IPS-NIHi11 (cell line): ENCODE results near the gene PRPF6.
"Not testable (repeated sequence)": the region's sequence is repeated elsewhere in the genome, so short reads cannot be mapped to it uniquely, and the experiment has no call there.

Source experiments
- DNase-seq: peaks from one replicate; pipeline ENCODE4 v3.0.0; 2012; ENCODE audit warnings: mixed read lengths, low spot score

PRPF6 gene

DNA sequence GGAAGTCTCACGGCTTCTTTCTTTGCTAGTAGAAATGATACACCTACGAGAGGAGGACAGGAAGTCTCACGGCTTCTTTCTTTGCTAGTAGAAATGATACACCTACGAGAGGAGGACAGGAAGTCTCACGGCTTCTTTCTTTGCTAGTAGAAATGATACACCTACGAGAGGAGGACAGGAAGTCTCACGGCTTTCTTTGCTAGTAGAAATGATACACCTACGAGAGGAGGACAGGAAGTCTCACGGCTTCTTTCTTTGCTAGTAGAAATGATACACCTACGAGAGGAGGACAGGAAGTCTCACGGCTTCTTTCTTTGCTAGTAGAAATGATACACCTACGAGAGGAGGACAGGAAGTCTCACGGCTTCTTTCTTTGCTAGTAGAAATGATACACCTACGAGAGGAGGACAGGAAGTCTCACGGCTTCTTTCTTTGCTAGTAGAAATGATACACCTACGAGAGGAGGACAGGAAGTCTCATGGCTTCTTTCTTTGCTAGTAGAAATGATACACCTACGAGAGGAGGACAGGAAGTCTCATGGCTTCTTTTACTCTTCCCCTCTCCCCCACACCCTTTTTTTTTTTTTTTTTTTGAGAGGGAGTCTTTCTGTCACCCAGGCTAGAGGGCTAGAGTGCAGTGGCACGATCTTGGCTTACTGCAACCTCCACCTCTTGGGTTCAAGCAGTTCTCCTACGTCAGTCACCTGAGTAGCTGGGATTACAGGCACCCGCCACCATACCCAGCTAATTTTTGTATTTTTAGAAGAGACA, 31.6 kb downstream of the PRPF6 start:
- DNase-seq = not testable (repeated sequence)

DNA sequence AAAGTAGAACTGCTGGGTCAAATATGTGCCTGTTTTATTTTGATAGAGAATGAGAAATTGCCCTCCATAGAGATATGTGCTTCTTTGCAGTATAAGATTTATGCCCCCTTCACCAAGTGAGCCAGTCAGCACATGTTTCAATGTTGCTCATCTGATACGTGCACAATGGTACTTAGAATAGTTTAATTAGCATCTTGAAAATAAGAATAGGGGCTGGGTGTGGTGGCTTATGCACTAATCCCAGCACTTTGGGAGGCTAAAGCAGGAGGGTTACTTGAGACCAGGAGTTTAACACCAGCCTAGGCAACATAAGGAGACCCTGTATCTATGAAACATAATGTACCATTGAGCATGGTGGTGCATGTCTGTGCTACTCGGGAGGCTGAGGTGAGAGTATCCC, 34.7 kb downstream of the PRPF6 start:
- DNase-seq = no peak

DNA sequence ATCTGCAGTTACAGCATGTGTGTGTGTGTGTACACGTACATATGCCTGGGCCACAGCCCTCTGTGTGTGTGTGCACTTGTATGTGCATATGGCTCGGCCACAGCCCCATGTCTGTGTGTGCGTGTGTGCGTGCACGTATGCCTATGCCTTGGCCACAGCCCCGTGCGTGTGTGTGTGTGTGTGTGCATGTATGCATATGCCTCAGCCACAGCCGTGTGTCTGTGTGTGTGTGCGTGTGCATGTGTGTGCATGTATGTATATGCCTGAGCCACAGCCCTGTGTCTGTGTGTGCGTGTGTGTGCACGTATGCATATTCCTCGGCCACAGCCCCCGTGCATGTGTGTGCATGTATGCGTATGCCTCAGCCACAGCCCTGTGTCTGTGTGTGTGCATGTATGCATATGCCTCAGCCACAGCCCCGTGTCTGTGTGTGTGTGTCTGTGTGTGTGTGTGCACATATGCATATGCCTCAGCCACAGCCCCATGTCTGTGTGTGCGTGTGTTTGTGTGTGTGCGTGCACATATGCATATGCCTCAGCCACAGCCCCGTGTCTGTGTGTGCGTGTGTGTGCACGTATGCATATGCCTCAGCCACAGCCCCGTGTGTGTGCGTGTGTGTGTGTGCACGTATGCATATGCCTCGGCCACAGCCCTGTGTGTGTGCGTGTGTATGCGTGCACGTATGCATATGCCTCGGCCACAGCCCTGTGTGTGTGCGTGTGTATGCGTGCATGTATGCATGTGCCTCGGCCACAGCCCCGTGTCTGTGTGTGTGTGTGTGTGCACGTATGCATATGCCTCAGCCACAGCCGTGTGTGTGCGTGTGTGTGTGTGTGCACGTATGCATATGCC, 40.4 kb downstream of the PRPF6 start:
- no peak for DNase-seq

DNA sequence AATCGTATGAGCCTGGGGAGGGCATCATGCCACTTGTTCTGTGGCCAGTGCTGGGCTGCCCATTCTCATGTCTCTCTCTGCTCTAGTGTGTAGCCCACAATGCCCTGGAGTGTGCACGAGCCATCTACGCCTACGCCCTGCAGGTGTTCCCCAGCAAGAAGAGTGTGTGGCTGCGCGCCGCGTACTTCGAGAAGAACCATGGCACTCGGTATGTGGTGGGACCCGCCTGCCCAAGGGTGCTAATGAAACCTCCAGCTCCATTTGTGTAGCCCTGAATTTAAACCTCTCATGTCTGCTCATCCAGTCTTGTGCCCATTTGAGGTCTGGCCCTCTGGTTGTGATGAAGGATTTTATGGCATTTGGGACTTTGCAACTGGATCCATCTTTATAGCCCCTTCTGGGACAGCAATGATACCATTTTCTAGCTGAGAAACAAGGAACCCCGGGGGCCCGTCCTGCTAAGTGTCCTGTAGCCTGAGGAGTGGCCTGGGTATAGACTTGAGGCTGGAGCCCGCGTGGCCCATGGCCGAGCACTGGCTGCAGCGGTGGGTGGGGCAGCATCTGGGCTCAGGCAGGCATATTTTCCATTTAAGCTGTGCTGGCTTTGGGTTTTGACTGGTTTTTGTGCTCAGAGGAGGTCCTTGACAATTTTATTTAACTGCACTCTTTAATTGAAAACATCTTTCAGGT, 41.9 kb downstream of the PRPF6 start:
- no peak for DNase-seq

DNA sequence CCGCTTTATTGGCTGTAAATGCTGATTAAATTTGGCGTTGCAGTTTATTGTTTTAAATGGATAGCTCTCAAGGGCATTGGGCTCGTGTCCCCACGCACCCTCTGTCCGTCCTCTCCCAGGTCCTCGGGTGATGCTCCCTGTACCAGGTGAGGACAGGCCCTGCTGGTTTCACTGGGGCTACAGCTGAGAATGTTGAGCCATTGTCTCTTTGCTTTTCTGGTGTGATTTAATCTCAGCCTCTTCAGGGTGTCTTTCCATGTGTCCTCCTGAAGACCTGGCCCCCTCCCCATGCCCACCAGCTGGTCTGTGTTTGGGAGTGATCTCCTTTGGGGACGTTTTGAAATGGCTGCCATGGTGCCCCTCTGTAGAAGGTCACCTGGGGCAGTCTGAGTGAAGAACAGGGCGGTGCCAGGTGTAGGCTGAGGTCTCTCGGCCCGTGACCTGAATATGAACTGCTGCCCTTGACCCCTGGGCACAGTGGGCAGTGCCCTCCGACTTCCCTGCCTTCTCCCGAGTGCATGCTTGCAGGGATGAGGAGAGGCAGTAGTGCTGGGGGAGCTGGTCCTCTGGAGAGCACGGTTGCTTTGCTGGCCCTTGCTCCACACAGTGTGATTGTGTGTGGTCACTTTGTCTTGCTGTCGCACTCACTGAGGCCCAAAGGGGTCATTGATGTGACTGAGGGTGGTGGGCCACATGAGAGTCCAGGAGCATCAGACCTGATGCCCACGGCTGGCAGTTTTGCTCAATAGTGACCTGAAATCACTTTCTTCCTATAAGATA, 42.6 kb downstream of the PRPF6 start:
- DNase-seq = no peak

DNA sequence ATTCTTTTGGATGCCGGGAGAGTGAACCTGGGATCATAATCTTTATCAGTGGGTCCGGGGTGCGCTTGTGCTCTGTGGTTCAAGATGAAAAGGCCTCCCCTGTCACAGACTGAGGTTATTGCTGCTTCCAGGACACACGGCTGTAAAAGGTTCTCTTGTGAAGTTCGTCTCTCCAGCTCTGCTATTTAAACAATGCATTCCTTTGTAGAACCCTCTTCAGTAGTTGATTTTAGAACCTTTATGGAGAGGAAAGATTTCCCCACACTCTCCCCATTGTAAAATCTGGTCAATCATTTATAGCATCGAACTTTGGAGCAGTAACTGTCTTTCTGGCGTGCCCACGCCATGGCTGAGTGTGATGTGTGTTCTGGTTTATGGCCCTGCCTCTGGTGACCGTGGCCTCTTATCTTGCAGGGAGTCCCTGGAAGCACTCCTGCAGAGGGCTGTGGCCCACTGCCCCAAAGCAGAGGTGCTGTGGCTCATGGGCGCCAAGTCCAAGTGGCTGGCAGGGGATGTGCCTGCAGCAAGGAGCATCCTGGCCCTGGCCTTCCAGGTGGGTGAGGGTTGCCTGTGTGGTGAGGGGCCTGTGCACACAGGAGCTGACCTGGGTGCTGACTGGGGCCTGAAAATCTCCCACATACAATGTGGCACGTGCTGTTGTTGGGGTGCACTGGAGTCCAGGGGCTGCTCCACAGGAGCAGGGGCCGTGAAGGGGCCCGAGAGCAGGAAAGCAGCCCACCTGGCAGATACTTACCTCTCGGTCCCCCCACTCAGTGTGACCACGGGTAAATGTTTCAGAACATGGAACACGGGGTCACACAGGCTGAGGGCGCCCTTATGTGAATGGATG, 43.4 kb downstream of the PRPF6 start:
- DNase-seq = no peak

DNA sequence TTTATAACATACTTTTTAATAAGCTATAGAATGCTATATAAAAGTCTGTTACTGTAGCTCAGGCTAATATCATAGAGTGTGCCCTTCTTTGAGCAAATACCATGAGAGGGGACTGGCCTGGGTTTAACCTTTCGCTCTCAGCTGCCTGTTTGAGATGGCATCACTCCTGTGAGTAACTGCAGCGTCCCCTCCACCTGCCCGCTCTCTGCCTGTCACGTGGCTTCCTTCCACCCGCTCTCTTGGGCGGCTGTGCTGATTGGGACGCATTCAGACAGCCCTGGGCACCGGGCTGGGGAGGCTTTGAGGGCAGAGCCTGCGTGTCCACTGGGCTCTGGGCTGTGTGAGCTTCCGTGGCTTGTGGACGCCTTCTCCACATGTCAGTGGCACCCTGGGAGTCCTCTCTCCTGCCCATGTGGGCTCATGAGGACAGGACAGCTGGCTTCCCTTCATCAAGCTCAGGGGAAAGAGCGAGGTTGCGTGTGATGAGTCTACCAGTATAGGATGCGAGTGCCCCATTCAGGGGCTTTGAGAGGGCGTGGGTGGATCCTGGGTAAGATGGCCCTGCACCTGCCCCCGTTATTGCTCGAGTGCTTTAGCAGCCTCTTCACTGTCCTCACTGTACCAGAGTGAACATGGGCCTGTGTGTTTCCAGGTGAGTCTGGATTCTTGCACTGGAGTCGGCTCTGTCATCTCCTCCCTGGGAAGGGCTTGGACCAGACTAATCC, 44.3 kb downstream of the PRPF6 start:
- DNase-seq = no peak

DNA sequence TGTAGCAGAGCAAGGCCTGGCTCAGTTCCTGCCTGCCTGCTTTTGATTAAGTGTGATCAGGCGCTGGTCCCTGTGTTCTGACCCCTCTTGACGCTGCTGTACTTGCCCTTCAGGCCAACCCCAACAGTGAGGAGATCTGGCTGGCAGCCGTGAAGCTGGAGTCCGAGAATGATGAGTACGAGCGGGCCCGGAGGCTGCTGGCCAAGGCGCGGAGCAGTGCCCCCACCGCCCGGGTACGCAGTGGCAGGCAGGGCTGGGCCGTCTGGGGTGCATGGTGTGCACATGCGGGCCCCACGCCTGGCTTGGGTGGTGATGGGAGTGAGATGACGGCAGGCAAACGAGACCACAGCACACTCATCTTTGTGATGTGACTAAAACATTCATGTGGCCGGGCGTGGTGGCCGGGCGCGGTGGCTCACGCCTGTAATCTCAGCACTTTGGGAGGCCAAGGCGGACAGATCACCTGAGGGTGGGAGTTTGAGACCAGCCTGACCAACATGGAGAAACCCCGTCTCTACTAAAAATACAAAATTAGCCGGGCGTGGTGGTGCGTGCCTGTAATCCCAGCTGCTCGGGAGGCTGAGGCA, 45.0 kb downstream of the PRPF6 start:
- no peak for DNase-seq

DNA sequence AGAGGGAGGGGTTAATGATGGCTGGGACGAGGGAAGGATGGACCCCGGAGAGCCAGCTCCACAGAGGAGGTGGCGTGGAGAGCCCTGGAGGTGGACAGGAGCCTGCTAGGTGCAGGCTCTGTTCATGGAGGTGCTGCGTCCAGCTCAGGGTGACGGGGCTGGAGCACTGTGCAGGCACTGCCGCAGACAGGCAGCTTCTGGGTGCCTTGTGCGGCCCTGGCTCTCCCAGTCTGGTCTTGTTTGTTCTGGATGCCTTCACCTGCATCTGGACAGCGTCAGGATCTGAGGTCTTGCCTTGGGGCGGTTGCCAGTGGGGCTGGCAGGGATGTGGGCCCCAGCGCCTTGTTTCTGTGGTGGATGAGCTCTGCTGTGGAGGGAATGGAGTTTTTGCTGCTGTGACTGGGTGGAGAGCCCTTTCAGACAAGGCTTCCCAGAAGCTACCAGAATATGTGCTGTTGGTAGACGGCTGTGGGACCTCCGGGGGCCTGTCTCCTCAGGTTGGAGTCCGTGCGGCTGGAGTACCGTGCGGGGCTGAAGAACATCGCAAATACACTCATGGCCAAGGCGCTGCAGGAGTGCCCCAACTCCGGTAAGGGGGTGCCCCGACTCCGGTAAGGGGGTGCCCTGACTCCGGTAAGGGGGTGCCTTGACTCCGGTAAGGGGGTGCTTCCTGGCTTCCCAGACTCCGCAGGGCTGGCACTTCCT, 47.2 kb downstream of the PRPF6 start:
- no peak for DNase-seq

DNA sequence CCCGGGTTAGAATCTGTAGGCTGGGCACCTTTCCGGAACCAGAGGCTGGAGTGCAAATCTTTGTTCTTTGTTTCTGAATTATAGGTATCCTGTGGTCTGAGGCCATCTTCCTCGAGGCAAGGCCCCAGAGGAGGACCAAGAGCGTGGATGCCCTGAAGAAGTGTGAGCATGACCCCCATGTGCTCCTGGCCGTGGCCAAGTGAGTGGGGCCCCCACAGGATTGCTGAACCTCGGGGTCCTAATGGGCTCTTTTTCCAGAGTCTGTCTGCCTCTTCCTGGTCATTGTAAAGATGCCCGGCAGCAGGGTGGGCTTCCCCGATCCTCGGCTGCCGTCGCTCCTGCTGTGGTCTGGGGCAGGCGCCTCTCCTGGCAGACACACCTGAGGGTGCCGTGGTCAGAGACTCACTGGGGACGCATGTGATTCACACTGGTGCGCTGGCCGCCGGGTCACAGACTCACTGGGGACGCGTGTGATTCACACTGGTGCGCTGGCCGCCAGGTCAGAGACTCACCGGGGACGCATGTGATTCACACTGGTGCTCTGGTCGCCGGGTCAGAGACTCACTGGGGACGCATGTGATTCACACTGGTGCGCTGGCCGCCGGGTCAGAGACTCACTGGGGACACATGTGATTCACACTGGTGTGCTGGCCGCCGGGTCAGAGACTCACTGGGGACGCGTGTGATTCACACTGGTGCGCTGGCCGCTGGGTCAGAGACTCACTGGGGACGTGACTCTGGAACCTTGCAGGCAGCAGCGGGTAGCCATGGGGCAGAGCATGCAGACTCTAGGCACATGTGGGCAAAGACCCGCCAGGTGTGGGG, 48.6 kb downstream of the PRPF6 start:
- DNase-seq = no peak

DNA sequence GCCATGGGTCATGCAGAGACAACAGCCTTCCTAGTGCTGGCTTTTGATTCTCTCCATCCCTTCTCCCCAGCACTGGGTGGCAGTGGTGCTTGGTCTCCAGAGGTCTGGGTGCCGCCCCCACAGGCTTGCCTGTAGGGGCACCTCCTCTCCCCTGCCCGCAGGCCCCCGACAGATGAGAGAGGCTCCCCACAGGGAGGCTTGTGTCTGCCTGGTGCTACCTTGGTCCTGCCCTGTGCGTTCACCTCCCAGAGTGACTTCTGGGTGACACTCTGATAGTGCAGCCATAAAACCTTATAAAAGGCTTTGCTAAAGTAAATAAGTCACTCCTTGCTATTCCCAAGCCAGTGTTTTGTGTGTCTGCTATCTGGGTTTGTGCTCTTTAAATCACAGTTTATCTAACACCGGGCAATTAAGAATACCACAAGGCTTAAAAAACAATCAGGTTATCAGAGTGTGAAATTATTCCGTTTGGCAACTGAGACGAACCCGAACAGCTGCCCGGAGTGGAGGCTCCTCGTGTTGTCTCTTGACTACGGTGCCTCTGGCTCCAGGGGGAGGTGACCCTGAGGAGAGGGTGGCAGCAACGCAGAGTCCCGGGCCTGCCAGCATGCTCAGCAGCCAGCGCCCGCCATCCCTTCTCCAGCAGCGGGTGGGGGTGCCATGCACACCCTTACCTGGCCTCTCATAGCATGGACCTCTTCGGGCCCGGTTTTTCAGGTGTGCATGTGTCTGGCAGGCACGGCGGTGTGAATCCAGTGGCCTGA, 49.6 kb downstream of the PRPF6 start:
- DNase-seq = no peak

DNA sequence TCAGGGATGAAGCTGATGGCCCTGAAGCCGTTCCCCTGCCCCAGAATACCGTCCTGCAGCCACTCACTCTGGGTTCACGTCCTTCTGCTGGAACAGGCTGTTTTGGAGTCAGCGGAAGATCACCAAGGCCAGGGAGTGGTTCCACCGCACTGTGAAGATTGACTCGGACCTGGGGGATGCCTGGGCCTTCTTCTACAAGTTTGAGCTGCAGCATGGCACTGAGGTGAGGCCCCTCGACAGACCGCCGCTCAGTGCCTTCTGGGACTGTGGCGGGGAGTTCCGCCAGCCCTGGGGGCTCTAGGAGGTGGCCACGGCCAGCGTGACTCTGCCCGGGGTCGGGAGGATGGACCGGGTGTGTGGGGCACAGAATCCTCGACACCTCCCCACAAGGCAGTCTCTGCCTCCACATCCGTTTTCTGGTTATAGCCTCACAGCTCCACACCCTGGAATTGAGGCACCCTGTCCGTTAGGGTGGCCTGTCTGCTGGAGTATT, 50.9 kb downstream of the PRPF6 start:
- no peak for DNase-seq

DNA sequence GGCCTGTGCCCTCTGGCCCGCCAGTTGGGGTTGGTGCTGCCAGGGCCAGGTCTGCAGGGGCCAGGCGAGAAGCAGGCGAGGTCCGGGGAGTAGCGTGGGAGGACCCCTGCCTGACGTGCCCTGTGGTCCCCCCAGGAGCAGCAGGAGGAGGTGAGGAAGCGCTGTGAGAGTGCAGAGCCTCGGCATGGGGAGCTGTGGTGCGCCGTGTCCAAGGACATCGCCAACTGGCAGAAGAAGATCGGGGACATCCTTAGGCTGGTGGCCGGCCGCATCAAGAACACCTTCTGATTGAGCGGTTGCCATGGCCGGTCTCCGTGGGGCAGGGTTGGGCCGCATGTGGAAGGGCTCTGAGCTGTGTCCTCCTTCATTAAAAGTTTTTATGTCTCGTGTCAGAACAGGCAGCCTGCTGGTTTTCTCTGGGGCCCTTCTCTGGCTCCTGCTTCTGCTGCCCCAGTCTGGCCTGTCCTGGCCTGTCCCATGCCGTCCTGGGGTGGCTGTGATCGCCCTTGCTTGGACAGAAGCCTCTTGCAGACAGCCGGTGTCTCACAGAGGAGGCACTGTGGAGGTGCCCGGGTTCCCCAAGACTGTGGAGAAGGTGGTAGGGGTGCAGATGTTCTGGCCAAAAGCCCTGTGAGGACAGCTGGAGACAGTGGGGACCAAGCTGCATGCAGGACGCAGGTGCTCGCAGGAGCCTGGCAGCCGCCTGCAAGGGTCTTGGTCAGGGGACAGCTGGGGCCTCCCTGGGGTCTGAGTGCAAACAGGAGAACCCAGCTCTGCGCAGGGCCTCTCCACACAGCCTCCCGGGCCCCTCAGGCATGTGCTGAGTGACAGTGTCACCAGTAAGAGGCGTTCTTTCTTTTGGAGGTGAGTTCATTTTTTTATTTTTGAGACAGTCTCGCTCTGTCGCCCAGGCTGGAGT, 52.0 kb downstream of the PRPF6 start:
- DNase-seq = no peak

DNA sequence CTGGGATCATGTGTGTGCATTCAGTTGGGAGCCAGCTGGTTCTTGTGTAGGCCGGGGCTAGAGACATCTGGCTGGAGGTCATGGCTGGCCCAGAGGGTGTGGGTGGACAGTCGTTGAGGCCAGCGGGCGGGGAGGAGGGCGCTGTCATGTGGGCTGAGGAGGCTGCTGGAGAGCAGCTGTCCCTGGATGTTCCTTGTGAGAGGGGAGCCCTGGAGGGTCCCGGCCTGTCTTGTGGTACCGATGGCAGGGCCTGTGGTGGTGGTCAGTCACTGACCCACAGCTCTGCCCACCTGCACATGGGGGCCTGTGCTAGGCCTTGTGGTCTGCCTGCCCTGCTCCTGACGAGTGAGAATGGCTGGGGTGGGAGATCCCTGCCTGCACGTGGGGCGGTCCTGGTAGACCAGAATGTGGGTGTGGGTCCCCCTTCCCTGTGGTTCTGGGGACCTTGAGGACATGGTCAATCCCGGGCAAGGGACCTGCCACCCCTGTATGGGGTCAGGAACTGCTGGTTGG, 53.1 kb downstream of the PRPF6 start:
- DNase-seq = no peak

DNA sequence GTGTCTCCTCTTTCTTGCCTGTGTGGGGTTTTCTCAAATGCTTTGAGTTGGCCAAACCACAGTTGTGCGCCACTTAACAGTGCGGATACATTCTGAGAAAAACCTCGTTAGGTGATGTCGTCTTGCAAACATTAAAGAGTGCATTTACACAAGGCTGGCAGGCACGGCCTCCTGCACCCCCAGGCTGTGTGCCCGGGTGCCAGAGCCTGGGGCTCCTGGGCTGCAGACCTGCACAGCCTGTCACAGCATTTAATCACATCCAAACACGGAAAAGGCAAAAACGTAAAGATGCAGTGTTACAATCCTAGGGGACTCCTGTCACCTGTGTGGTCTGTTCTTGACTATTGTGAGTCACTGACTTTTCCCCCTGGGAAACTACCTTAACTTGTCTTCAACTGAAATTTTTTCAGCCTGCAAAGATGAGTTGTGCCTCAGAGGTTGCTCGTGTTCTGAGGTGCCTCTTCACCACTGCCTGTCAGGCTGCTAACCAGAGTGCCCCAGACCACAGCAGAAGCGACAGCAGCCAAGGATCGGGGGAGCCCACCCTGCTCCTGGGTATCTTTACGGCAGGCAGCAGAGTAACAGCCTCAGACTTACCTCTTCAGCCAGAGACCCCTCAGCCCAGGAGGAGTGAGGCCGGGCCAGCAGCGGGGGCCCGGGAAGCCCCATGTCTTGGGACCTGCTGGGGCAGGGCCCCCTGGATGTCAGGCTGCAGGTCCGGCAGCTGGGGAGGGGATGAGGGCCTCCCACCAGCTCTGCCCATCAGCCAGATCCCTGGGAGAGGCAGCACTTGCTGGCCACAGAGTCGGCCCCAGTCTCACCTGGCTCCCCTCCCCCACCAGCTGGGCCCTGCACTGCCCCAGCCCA, 54.4 kb downstream of the PRPF6 start:
- DNase-seq = no peak
